Ascending aorta (tissue), 2 donors: ENCODE results near the gene ATXN7L1. TPM values are rescaled to one million over a fixed set of nuclear protein-coding genes. Genes with fewer than 3 reads are reported as not detected.

Experiments
- DNase-seq, 2 donors: peaks; one replicate each; pipeline ENCODE4 v3.0.0-alpha.2; 2019; ENCODE audit warnings: low spot score in 2 of 2
- H3K27ac ChIP-seq, 2 donors: fragments of 200-600 bp; sonication (generic); one replicate each; pipeline ENCODE4 v1.5.1; 2016 to 2017; ENCODE audit warnings: mild to moderate bottlenecking in 1 of 2
- H3K27me3 ChIP-seq: fragments of 200-600 bp; sonication (generic); one replicate; pipeline ENCODE4 v1.5.1; 2017
- H3K36me3 ChIP-seq, 2 donors: fragments of 200-600 bp; sonication (generic); one replicate each; pipeline ENCODE4 v1.5.1; 2016
- H3K4me1 ChIP-seq, 2 donors: fragments of 200-600 bp; sonication (generic); one replicate each; pipeline ENCODE4 v1.5.1; 2016 to 2017; ENCODE audit warnings: mild to moderate bottlenecking in 1 of 2
- H3K4me3 ChIP-seq, 2 donors: fragments of 200-600 bp; sonication (generic); one replicate each; pipeline ENCODE4 v1.5.1; 2016 to 2017; ENCODE audit warnings: mild to moderate bottlenecking in 1 of 2
- H3K9me3 ChIP-seq, 2 donors: fragments of 200-600 bp; sonication (generic); one replicate each; pipeline ENCODE4 v1.5.1; 2016
- intact Hi-C: fragments of 100-400 bp; cut with DNase I; formaldehyde crosslinking; loops from one replicate; pipeline ENCODE4 v1.15.1; 2023
- total RNA-seq: library from RNA; depleted of rRNA; stranded (reverse); fragments of >200 nt; gene quantifications from one replicate; pipeline ENCODE4 v1.1.0, GENCODE V29; 2016
- TF ChIP-seq, protein P1 (sequence below), 3 experiments: fragments of 200-600 bp in 2 of 3; fragments of 450-650 bp in 1 of 3; sonication (generic) in 2 of 3; IDR thresholded peaks; one replicate each; pipeline ENCODE4 v1.5.1; 2016 to 2019; ENCODE audit warnings: antibody characterized with exemption in 3 of 3, mild to moderate bottlenecking in 1 of 3, moderate library complexity in 1 of 3

ATXN7L1 gene
- total RNA-seq, 1 donor from 2014 or later, result 7.5 TPM

DNA sequence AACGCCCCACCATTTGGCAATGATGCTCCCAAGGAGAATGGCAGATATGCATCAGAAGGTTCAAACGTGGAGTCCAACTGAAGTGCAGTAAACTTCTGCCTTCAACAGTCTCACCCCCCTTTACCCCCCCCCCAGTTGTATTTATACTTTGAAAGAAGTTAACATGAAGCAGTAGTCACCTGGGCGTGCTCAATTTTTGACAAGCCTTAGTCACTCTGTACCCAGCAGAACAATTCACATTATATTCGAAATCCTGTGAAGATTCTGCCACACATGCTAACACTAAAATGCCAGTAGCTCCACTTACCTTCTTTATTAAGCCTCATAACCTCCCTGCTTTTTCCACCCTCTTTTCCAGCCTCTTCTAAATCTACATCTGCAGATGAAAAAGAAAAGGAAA, 894 bp downstream of the ATXN7L1 start:
- Histone ChIP-seq H3K27ac (peak overlapping the region; percentile 58 to 76), H3K27me3 (no peaks in the 10 kb centered on the region), H3K4me3 (peak overlapping the region; percentile 75 to 99), H3K4me1 (peaks cover 3 to 4% of the 10 kb centered on the region in 2 donors), H3K36me3 (no peaks in the 10 kb centered on the region), H3K9me3 (no peaks in the 10 kb centered on the region)
- DNase-seq, result no peak
- TF ChIP-seq, protein P1, sequence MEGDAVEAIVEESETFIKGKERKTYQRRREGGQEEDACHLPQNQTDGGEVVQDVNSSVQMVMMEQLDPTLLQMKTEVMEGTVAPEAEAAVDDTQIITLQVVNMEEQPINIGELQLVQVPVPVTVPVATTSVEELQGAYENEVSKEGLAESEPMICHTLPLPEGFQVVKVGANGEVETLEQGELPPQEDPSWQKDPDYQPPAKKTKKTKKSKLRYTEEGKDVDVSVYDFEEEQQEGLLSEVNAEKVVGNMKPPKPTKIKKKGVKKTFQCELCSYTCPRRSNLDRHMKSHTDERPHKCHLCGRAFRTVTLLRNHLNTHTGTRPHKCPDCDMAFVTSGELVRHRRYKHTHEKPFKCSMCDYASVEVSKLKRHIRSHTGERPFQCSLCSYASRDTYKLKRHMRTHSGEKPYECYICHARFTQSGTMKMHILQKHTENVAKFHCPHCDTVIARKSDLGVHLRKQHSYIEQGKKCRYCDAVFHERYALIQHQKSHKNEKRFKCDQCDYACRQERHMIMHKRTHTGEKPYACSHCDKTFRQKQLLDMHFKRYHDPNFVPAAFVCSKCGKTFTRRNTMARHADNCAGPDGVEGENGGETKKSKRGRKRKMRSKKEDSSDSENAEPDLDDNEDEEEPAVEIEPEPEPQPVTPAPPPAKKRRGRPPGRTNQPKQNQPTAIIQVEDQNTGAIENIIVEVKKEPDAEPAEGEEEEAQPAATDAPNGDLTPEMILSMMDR (IDR thresholded peaks at IDR 0.05), result no peak
- intact Hi-C loops, result loop anchor here (5.0 to 10.0 kb wide), 6 partner anchors 132 to 1292 kb away; partner anchors contain the start of genes CCDC71L, HBP1 and PUS7

DNA sequence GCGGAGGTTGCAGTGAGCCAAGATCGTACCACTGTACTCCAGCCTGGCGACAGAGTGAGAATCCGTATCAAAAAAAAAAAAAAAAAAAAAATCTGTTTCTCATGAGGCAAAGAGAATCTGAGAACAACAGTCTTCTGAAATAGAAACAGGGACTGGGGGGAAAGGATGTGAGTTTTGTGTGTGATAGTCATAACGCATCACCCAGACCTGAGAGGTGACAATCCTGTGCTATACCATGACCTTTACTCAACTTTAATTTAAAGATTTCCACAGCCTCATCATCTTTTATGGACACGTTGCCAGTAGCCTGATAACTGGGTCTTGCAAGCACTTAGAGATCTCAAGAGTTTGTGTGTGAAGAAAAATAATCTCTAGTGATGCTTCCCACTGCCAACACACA, 2.3 kb downstream of the ATXN7L1 start:
- Histone ChIP-seq H3K4me1 (peaks cover 3 to 4% of the 10 kb centered on the region in 2 donors), H3K27ac (no peak overlapping the region), H3K36me3 (no peaks in the 10 kb centered on the region), H3K9me3 (no peaks in the 10 kb centered on the region), H3K27me3 (no peaks in the 10 kb centered on the region), H3K4me3 (no peak overlapping the region)
- intact Hi-C loops, result loop anchor here (10.0 kb wide), 2 partner anchors 281 to 349 kb away; partner anchors contain the start of gene PUS7
- DNase-seq, result no peak
- TF ChIP-seq, protein P1 (IDR thresholded peaks at IDR 0.05), result no peak

DNA sequence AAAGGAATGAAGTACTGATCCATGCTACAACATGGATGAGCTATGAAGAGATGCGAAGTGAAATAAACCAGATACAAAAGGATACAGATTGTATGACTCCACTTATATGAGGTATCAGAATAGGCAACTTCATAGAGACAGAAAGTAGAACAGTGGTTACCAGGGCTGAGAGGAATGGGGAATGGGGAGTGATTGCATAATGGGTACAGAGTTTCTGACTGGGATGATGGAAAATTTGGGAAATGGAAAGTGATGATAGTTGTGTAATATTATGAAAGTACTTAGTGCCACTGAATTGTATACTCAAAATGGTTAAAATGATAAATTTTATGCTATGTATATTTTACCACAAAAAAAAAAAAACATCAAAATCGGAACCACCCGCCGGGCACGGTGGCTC, 3.9 kb downstream of the ATXN7L1 start:
- Histone ChIP-seq H3K4me3 (no peak overlapping the region), H3K27me3 (no peaks in the 10 kb centered on the region), H3K27ac (no peak overlapping the region), H3K36me3 (no peaks in the 10 kb centered on the region), H3K9me3 (no peaks in the 10 kb centered on the region), H3K4me1 (peaks cover 0 to 3% of the 10 kb centered on the region in 2 donors)
- DNase-seq, result no peak
- TF ChIP-seq, protein P1 (IDR thresholded peaks at IDR 0.05), result no peak
- intact Hi-C loops, result loop anchor here (10.0 kb wide), 2 partner anchors 282 to 348 kb away; partner anchors contain the start of gene PUS7

DNA sequence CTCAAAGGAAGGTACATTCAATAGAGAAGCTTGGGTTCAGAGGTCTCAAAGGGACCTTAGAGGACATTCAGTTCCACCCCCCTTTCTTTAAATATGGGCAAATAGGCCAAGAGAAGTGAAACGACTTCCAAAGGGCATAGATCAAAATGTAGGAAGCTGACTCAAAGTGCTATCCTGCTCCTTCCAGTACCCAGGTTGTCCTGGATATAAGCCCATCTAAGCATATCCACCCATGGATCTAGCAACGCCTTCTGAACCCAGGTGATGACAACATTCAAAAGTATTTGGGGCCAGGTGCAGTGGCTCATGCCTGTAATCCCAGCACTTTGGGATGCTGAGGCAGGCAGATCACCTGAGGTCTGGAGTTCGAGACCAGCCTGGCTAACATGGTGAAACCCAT, 5.3 kb downstream of the ATXN7L1 start:
- no peaks in the 10 kb centered on the region for H3K36me3 ChIP-seq
- TF ChIP-seq, protein P1 (IDR thresholded peaks at IDR 0.05), result no peak
- H3K4me1 ChIP-seq, result no peaks in the 10 kb centered on the region
- H3K4me3 ChIP-seq, result no peak overlapping the region
- no peaks in the 10 kb centered on the region for H3K9me3 ChIP-seq
- DNase-seq, result no peak
- no peaks in the 10 kb centered on the region for H3K27me3 ChIP-seq
- no peak overlapping the region for H3K27ac ChIP-seq
- intact Hi-C loops, result loop anchor here (10.0 kb wide), 2 partner anchors 284 to 346 kb away; partner anchors contain the start of gene PUS7

DNA sequence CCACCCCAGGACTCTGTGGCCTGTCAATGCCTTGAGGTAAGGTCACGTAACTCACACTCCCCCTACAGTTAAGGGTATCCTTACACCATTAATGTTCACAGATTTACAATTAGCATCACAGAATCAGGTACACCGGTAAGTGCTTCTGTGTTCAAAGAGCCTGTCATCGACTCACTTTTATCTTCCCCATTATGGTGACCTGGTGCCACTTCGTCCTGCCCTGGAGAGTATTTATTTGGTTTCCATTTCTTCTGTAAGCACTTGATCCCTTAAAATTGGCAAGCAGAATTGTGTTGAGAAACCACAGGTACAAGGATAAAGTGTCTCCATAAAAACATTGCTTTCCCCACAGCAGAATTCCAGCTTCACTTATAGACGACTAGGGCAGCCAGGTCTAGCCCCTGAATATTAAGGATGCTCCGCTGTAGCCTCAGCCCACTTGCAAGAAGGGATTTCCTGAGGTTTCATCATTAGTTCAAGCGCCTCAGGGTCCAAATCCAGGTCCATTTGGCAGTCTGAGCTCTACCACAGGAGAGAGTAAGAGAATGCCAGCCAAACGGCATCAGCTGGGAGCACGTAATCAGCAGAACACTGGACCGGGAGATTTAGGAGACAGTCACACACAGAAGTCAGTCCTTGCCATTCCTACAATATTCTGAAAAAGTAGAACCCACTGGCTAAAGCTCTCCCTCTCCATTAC, 10.1 kb downstream of the ATXN7L1 start:
- no peaks in the 10 kb centered on the region for H3K36me3 ChIP-seq
- no peak for DNase-seq
- no peak overlapping the region for H3K4me3 ChIP-seq
- no peaks in the 10 kb centered on the region for H3K4me1 ChIP-seq
- TF ChIP-seq, protein P1 (IDR thresholded peaks at IDR 0.05), result no peak
- intact Hi-C loops, result no loop called here
- no peak overlapping the region for H3K27ac ChIP-seq
- no peaks in the 10 kb centered on the region for H3K9me3 ChIP-seq
- H3K27me3 ChIP-seq, result no peaks in the 10 kb centered on the region
